CD4-positive, alpha-beta T cell treated with Interleukin-15 for 1 hour (primary cell): ENCODE data around the gene SLC25A38.

ENCODE experiments used
- DNase-seq: peaks from one replicate; pipeline ENCODE4 v3.0.0-alpha.2; 2020

Gene SLC25A38

DNA sequence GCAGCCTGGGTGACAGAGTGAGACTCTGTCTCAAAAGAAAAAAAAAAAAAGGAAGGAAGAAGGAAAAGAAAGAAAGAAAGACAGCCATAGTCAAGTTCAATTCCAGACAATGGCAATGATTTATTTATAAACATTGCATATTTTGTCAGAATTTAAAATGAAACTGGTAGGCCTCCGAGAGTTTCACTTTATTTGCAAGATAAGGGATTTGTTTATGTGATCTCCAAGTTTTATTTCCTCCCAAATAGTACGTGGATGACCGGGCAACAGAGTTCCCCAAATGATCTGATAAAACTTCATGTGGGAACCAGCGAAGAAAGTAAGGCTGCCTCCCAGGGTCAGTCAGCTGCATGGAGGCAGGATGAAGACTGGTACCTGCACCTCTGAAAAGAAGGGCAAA, 55.7 kb downstream of the SLC25A38 start:
- DNase-seq, result no peak

DNA sequence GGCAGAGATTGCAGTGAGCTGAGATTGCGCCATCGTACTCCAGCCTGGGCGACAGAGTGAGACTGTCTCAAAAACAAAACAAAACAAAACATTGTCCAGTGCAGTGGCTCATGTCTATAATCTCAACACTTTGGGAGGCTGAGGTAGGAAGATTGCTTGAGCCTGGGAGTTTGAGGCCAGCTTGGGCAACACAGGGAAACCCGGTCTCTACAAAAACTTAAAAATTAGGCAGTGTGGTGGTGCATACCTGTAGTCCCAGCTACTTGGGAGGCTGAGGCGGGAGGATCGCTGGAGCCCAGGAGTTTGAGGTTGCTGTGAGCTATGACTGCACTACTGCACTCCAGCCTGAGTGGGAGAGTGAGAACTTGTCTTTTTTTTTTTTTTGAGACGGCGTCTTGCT, 57.1 kb downstream of the SLC25A38 start:
- no peak for DNase-seq

DNA sequence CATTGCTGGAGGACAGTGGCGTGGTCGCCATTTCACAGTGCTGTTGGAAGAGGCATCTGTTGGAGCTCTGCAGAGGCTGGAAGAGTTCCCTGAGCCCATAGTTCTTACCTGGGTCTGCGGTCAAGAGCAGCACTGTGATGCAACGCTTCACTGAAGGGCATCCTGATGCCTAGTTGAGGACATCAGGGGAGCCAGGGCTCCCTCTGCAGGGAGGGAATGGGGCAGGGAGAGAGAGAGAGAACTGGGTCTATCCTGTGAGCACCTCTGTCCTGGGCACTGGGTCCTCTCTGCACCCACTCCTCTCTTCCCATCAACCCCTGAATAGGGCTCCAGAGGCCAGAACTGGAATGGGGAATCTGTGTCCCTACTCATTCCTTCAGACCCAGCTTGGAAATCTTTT, 60.4 kb downstream of the SLC25A38 start:
- no peak for DNase-seq

DNA sequence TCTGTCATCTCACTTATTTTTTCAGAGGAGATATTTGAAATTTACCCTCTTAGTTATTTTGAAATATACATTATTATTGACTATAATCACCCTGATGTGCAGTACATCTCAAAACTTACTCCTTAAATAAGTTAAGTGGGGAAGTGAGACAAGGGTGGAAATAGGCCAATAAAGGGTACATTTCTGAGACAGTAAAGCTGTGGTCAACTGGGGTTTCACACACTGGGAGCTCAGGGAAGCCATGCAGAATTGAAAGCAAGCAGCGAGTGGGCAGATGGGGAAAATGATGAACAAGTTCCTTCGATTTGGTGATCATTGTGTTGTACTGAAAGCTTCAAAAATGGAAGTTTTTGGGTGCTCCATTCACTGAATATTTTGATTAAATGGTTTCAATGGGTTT, 62.8 kb downstream of the SLC25A38 start:
- no peak for DNase-seq

DNA sequence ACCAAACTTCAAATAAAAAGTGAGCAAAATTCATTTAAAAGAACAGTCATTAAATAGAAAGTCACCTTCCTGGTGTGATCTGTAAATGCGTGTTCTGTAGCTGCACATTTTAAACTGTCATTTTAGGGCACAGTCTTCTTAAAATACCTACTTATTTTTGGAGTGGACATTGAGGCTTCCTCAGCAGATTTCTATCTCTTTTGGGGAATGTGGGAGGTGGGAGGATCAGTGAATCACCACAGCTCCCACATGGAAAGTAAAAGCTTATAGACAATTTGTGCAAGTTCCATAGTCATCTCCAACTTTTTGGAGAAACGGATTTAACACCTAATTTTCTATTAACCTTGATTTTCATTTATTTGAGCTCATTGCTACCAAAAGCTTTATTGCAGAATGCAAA, 63.3 kb downstream of the SLC25A38 start:
- no peak for DNase-seq
